PC-9 (cell line): ENCODE results near the gene BIK. TPM values are rescaled to one million over a fixed set of nuclear protein-coding genes. Genes with fewer than 3 reads are reported as not detected.

Experiments used
- Bru-seq: library from RNA; stranded (reverse); fragments of 400-500 nt; gene quantifications from one replicate; lab custom pipeline; 2021; lab: Mats Ljungman, UMichigan
- BruChase-seq, 2 experiments: library from RNA; stranded (reverse); fragments of 400-500 nt; gene quantifications; one replicate each; lab custom pipeline; 2021; lab: Mats Ljungman, UMichigan
- BruUV-seq: library from RNA; stranded (reverse); fragments of 400-500 nt; replicated peaks from 2 replicates; lab custom pipeline; 2021; lab: Mats Ljungman, UMichigan
- CTCF ChIA-PET: fragments of 300-600 bp; sonication (Branson Sonifier 250); formaldehyde crosslinking; loops from one replicate; lab custom pipeline; 2022; ENCODE audit warnings: antibody characterized with exemption; lab: Charles Lee
- POLR2A ChIA-PET: fragments of 300-600 bp; sonication (Branson Sonifier 250); formaldehyde crosslinking; loops from one replicate; lab custom pipeline; 2022; ENCODE audit warnings: antibody characterized with exemption; ENCODE audit not compliant: unreplicated experiment; lab: Charles Lee
- DNase-seq, 2 experiments: peaks; one replicate each; pipeline versions ENCODE4 v3.0.0 to v3.0.0-alpha.2; 2015 to 2022; ENCODE audit warnings: mixed read lengths in 1 of 2
- H2AFZ ChIP-seq: fragments of 200-600 bp; sonication (generic); 2 replicates; pipeline ENCODE4 v1.8.1; 2017; ENCODE audit warnings: antibody characterized with exemption
- H3F3A ChIP-seq: fragments of 200-600 bp; sonication (generic); 2 replicates; pipeline ENCODE4 v1.8.1; 2017; ENCODE audit warnings: antibody characterized with exemption, mild to moderate bottlenecking, low read depth; ENCODE audit not compliant: insufficient read depth
- H3K27ac ChIP-seq: fragments of 200-600 bp; sonication (generic); 2 replicates; pipeline ENCODE4 v1.6.1; 2016; ENCODE audit warnings: mixed run types
- H3K27me3 ChIP-seq: fragments of 200-600 bp; sonication (generic); 2 replicates; pipeline ENCODE4 v1.6.1; 2016; ENCODE audit warnings: low read depth, mixed run types; ENCODE audit not compliant: insufficient read depth
- H3K36me3 ChIP-seq: fragments of 200-600 bp; sonication (generic); 2 replicates; pipeline ENCODE4 v1.6.1; 2016; ENCODE audit warnings: low read depth, mixed run types
- H3K4me1 ChIP-seq: fragments of 200-600 bp; sonication (generic); replicated peaks from 2 replicates; pipeline ENCODE4 v1.6.1; 2016; ENCODE audit warnings: mixed run types; ENCODE audit not compliant: insufficient read depth
- H3K4me2 ChIP-seq: fragments of 200-600 bp; sonication (generic); 2 replicates; pipeline ENCODE4 v1.6.1; 2017; ENCODE audit warnings: mixed run types
- H3K4me3 ChIP-seq: fragments of 200-600 bp; sonication (generic); 2 replicates; pipeline ENCODE4 v1.6.1; 2016; ENCODE audit warnings: mixed run types
- H3K79me2 ChIP-seq: fragments of 200-600 bp; sonication (generic); 2 replicates; pipeline ENCODE4 v1.6.1; 2017; ENCODE audit warnings: low read depth, mixed run types
- H3K9me2 ChIP-seq: fragments of 200-600 bp; sonication (generic); 2 replicates; pipeline ENCODE4 v1.8.1; 2017; ENCODE audit warnings: mild to moderate bottlenecking; ENCODE audit not compliant: insufficient read depth
- H3K9me3 ChIP-seq: fragments of 200-600 bp; sonication (generic); 2 replicates; pipeline ENCODE4 v1.8.1; 2016; ENCODE audit warnings: low read depth; ENCODE audit not compliant: insufficient read depth
- H4K20me1 ChIP-seq: fragments of 200-600 bp; sonication (generic); 2 replicates; pipeline ENCODE4 v1.8.1; 2017; ENCODE audit not compliant: insufficient read depth
- CTCF ChIP-seq: fragments of 200-600 bp; sonication (generic); conservative IDR thresholded peaks from 2 replicates; pipeline ENCODE4 v1.6.1; 2017; ENCODE audit warnings: mixed run types, antibody characterized with exemption, mild to moderate bottlenecking, moderate library complexity
- EZH2 ChIP-seq: fragments of 200-600 bp; sonication (generic); IDR thresholded peaks from 2 replicates; pipeline ENCODE4 v1.8.0; 2017; ENCODE audit warnings: antibody characterized with exemption, low read depth
- intact Hi-C: fragments of 100-400 bp; cut with micrococcal nuclease; formaldehyde crosslinking; loops from one replicate; pipeline ENCODE4 v1.10.0; 2022; ENCODE audit not compliant: unreplicated experiment
- long read RNA-seq: library from polyadenylated mRNA; stranded (forward); transcript quantifications from one replicate; pipeline ENCODE4 v2.0.0, GENCODE V29; 2022
- total RNA-seq: library from RNA; stranded (reverse); gene quantifications from 2 replicates; pipeline ENCODE4 v1.2.3, GENCODE V29; 2021

Gene BIK
- total RNA-seq (10.6 and 14.5 TPM in 2 replicates), Bru-seq, nascent RNA (percentile 45 among the genes with signal in this experiment), BruChase-seq, experiment 1, labeled RNA remaining after a 2-hour chase (percentile 50 among the genes with signal in this experiment), BruChase-seq, experiment 2, labeled RNA remaining after a 6-hour chase (percentile 45 among the genes with signal in this experiment)
- long read RNA-seq, transcript BIK-201 (5 exons, 953 nt) = major isoform, 5 of 25 reads
- long read RNA-seq, partial matches to known transcripts = 16 of 25 reads
- long read RNA-seq, other reads (novel, unspliced or antisense) = 4 of 25 reads

- Histone ChIP-seq H3K36me3 (no peaks in the 10 kb centered on the region), H4K20me1 (no peaks in the 10 kb centered on the region), H3K9me3 (no peaks in the 10 kb centered on the region), H3F3A (no peaks in the 10 kb centered on the region; the same call in 1 of the 2 replicates), H3K4me3 (peak within 1 kb of the TSS; percentile 89), H3K9me2 (no peaks in the 10 kb centered on the region), H3K4me2 (peak within 1 kb of the TSS; percentile 93), H3K27me3 (peaks cover 4% of the 10 kb centered on the region; the same call in 1 of the 2 replicates), H3K4me1 (peaks cover 23% of the 10 kb centered on the region), H3K79me2 (no peaks in the 10 kb centered on the region), H2AFZ (peak within 1 kb of the TSS; percentile 98), H3K27ac (no peak within 1 kb of the TSS)
- peak in 1 of 2 experiments; percentile 28 for DNase-seq
- ChIA-PET POLR2A (interaction anchor here (0.7 kb wide), 2 partner anchors 16 to 17 kb away, joined by 4 to 6 read pairs; no protein-coding TSS in a partner anchor), CTCF (no interaction called here)
- BruUV-seq = no TSS peak
- 0 out of 2 replicates have a peak, but pooled peaks have one; percentile 22 for TF ChIP-seq CTCF
- TF ChIP-seq EZH2 = no peak
- intact Hi-C loops = no loop called here
Observed at GRCh38 chr22:43110444-43110926, at the start of gene BIK. BIK (plus strand) TSS chr22:43110750; CDS start chr22:43124023, 13,273 bp downstream.

- H3K36me3 ChIP-seq = no peaks in the 10 kb centered on the region
- H3K9me2 ChIP-seq = no peaks in the 10 kb centered on the region
- peaks cover 7% of the 10 kb centered on the region for H3F3A ChIP-seq
- DNase-seq = no peak
- no TSS peak for BruUV-seq
- no peak overlapping the region for H3K4me3 ChIP-seq
- H3K27me3 ChIP-seq = no peaks in the 10 kb centered on the region
- no peaks in the 10 kb centered on the region for H4K20me1 ChIP-seq
- H3K79me2 ChIP-seq = no peaks in the 10 kb centered on the region
- intact Hi-C loops = no loop called here
- POLR2A ChIA-PET = no interaction called here
- peaks cover 7% of the 10 kb centered on the region for H3K4me1 ChIP-seq
- no peak for TF ChIP-seq CTCF
- no peak for TF ChIP-seq EZH2
- H2AFZ ChIP-seq = no peak overlapping the region
- no peak overlapping the region for H3K4me2 ChIP-seq
- H3K9me3 ChIP-seq = no peaks in the 10 kb centered on the region
- CTCF ChIA-PET = interaction anchor here (0.6 kb wide), 2 partner anchors 51 to 93 kb away, joined by 3 read pairs; no protein-coding TSS in a partner anchor
- no peak overlapping the region for H3K27ac ChIP-seq
Observed at GRCh38 chr22:43066134-43066533, 44.4 kb upstream of the BIK start.

GRCh38 chr22:43066844-43067385 is 43.6 kb upstream of the BIK start:
- BruUV-seq = no TSS peak
- no peak for TF ChIP-seq CTCF
- TF ChIP-seq EZH2 = no peak
- Histone ChIP-seq H3K9me2 (no peaks in the 10 kb centered on the region), H4K20me1 (no peaks in the 10 kb centered on the region), H2AFZ (no peak overlapping the region), H3K27ac (no peak overlapping the region), H3K4me2 (peak overlapping the region; percentile 34; the same call in 1 of the 2 replicates), H3F3A (peaks cover 7% of the 10 kb centered on the region), H3K36me3 (no peaks in the 10 kb centered on the region), H3K27me3 (no peaks in the 10 kb centered on the region), H3K79me2 (no peaks in the 10 kb centered on the region), H3K4me3 (no peak overlapping the region), H3K9me3 (no peaks in the 10 kb centered on the region), H3K4me1 (peaks cover 7% of the 10 kb centered on the region)
- peak; percentile 41 to 63 for DNase-seq
- POLR2A ChIA-PET = no interaction called here
- intact Hi-C loops = no loop called here
- CTCF ChIA-PET = no interaction called here
